Cardiac fibroblast (primary cell): ENCODE data around the gene LY6G5B.

Experiments
- DNase-seq, 2 donors: peaks; one replicate each; pipeline versions ENCODE4 v3.0.0 to v3.0.0-alpha.2; 2010; ENCODE audit warnings: low read depth in 2 of 2
- H3K4me3 ChIP-seq, 2 donors: replicated peaks in 1 of 2; 1 replicate in 1 of 2; 2 replicates in 1 of 2; pipeline ENCODE4 v1.5.1; 2011; ENCODE audit warnings: low read depth in 2 of 2, low read length in 2 of 2, mild to moderate bottlenecking in 2 of 2, moderate library complexity in 1 of 2
- TF ChIP-seq, protein P1 (sequence below): IDR thresholded peaks from one replicate; pipeline ENCODE4 v1.5.1; 2011; ENCODE audit warnings: low read depth, mild to moderate bottlenecking, low read length, inconsistent platforms

LY6G5B gene

DNA sequence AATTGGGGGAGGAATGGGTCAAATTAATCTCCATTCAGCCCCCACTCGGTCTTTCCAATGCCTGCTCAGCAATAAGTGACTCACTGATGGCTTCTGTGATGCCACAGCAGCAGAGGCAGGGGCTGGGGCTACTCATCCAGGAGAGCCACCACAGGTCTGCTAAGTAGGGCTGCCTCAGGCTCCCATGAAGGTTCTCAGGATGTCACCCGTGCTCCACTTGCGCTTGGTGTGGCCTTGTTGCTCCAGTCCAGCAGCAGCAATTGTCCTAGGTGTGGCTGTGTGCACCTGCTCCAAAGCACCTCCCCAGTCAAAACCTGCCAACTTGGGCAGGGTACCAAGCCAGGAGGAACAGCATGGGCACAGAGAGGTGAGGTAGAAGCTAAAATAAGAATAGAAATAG lies 52.4 kb downstream of the LY6G5B start:
- no peak overlapping the region for H3K4me3 ChIP-seq
- no peak for DNase-seq
- TF ChIP-seq, protein P1, sequence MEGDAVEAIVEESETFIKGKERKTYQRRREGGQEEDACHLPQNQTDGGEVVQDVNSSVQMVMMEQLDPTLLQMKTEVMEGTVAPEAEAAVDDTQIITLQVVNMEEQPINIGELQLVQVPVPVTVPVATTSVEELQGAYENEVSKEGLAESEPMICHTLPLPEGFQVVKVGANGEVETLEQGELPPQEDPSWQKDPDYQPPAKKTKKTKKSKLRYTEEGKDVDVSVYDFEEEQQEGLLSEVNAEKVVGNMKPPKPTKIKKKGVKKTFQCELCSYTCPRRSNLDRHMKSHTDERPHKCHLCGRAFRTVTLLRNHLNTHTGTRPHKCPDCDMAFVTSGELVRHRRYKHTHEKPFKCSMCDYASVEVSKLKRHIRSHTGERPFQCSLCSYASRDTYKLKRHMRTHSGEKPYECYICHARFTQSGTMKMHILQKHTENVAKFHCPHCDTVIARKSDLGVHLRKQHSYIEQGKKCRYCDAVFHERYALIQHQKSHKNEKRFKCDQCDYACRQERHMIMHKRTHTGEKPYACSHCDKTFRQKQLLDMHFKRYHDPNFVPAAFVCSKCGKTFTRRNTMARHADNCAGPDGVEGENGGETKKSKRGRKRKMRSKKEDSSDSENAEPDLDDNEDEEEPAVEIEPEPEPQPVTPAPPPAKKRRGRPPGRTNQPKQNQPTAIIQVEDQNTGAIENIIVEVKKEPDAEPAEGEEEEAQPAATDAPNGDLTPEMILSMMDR: no peak
